H9 (cell line): ENCODE measurements around the gene FNIP2. TPM values are rescaled to one million over a fixed set of nuclear protein-coding genes. Genes with fewer than 3 reads are reported as not detected.

Experiments
- DNase-seq: peaks from one replicate; pipeline ENCODE4 v3.0.0-alpha.2; 2017
- H2AFZ ChIP-seq: one replicate; pipeline ENCODE4 v1.6.1; 2013; ENCODE audit warnings: mild to moderate bottlenecking, low read length, control low read depth, moderate library complexity
- H2AK5ac ChIP-seq: 2 replicates; pipeline ENCODE4 v1.6.1; 2013; ENCODE audit warnings: low read length, control low read depth, mixed read lengths; ENCODE audit not compliant: insufficient read length
- H2BK120ac ChIP-seq: one replicate; pipeline ENCODE4 v1.6.1; 2013; ENCODE audit warnings: low read depth, mild to moderate bottlenecking, low read length, control low read depth, inconsistent platforms; ENCODE audit not compliant: poor library complexity, severe bottlenecking
- H2BK12ac ChIP-seq: 2 replicates; pipeline ENCODE4 v1.6.1; 2013; ENCODE audit warnings: low read length, control low read depth, mixed read lengths, low read depth; ENCODE audit not compliant: insufficient read length
- H2BK15ac ChIP-seq: 2 replicates; pipeline ENCODE4 v1.6.1; 2013; ENCODE audit warnings: low read depth, low read length, control low read depth
- H2BK20ac ChIP-seq: one replicate; pipeline ENCODE4 v1.6.1; 2013; ENCODE audit warnings: low read depth, mild to moderate bottlenecking, low read length, control low read depth, inconsistent platforms; ENCODE audit not compliant: poor library complexity, severe bottlenecking
- H2BK5ac ChIP-seq: 2 replicates; pipeline ENCODE4 v1.6.1; 2013; ENCODE audit warnings: low read length, control low read depth, mixed read lengths; ENCODE audit not compliant: insufficient read length
- H3K14ac ChIP-seq: 2 replicates; pipeline ENCODE4 v1.6.1; 2013; ENCODE audit warnings: low read length, control low read depth; ENCODE audit not compliant: insufficient read depth
- H3K18ac ChIP-seq: 2 replicates; pipeline ENCODE4 v1.6.1; 2013; ENCODE audit warnings: low read depth, mild to moderate bottlenecking, mixed read lengths, low read length, control low read depth; ENCODE audit not compliant: insufficient read length
- H3K23ac ChIP-seq: 2 replicates; pipeline ENCODE4 v1.6.1; 2013; ENCODE audit warnings: low read length, control low read depth, mixed read lengths, low read depth; ENCODE audit not compliant: insufficient read length
- H3K23me2 ChIP-seq: 2 replicates; pipeline ENCODE4 v1.6.1; 2013; ENCODE audit warnings: low read depth, mild to moderate bottlenecking, mixed read lengths, low read length, control low read depth; ENCODE audit not compliant: insufficient read length, poor library complexity, severe bottlenecking
- H3K27ac ChIP-seq: 2 replicates; pipeline ENCODE4 v1.5.1; 2013; ENCODE audit warnings: low read length, control low read depth, mixed read lengths, low read depth; ENCODE audit not compliant: insufficient read length
- H3K27me3 ChIP-seq: 2 replicates; pipeline ENCODE4 v1.6.1; 2013; ENCODE audit warnings: low read length, control low read depth, inconsistent platforms; ENCODE audit not compliant: insufficient read depth
- H3K4ac ChIP-seq: 2 replicates; pipeline ENCODE4 v1.6.1; 2013; ENCODE audit warnings: low read depth, mild to moderate bottlenecking, control low read depth, inconsistent platforms, low read length, moderate library complexity
- H3K4me1 ChIP-seq: 2 replicates; pipeline ENCODE4 v1.6.1; 2013; ENCODE audit warnings: low read length, control low read depth, inconsistent platforms; ENCODE audit not compliant: insufficient read depth
- H3K4me2 ChIP-seq: 2 replicates; pipeline ENCODE4 v1.6.1; 2013; ENCODE audit warnings: low read length, control low read depth, mixed read lengths; ENCODE audit not compliant: insufficient read length, insufficient read depth
- H3K56ac ChIP-seq: 2 replicates; pipeline ENCODE4 v1.6.1; 2013; ENCODE audit warnings: low read depth, mild to moderate bottlenecking, mixed read lengths, low read length, control low read depth; ENCODE audit not compliant: insufficient read length
- H3K79me1 ChIP-seq: 2 replicates; pipeline ENCODE4 v1.6.1; 2013; ENCODE audit warnings: low read depth, mild to moderate bottlenecking, moderate library complexity, low read length, control low read depth, inconsistent platforms; ENCODE audit not compliant: insufficient read depth, poor library complexity, severe bottlenecking
- H3K79me2 ChIP-seq: 2 replicates; pipeline ENCODE4 v1.6.1; 2013; ENCODE audit warnings: low read length, control low read depth, inconsistent platforms; ENCODE audit not compliant: insufficient read depth
- H3K9ac ChIP-seq: 2 replicates; pipeline ENCODE4 v1.6.1; 2013; ENCODE audit warnings: low read length, control low read depth, mixed read lengths; ENCODE audit not compliant: insufficient read length; ENCODE audit errors: extremely low read depth
- H3K9me3 ChIP-seq: one replicate; pipeline ENCODE4 v1.6.1; 2013; ENCODE audit warnings: low read depth, low read length, inconsistent platforms; ENCODE audit not compliant: control insufficient read depth
- H3T11ph ChIP-seq: one replicate; pipeline ENCODE4 v1.6.1; 2013; ENCODE audit warnings: mild to moderate bottlenecking, low read length, control low read depth, inconsistent platforms
- H4K20me1 ChIP-seq: one replicate; pipeline ENCODE4 v1.6.1; 2013; ENCODE audit not compliant: control insufficient read depth, insufficient read length, insufficient read depth
- H4K5ac ChIP-seq: 2 replicates; pipeline ENCODE4 v1.6.1; 2013; ENCODE audit warnings: low read depth, mild to moderate bottlenecking, mixed read lengths, low read length, control low read depth; ENCODE audit not compliant: insufficient read length
- H4K8ac ChIP-seq: replicated peaks from 2 replicates; pipeline ENCODE4 v1.6.1; 2013; ENCODE audit warnings: low read length, control low read depth, mixed read lengths, low read depth; ENCODE audit not compliant: insufficient read length
- H4K91ac ChIP-seq: 2 replicates; pipeline ENCODE4 v1.6.1; 2013; ENCODE audit warnings: low read depth, mild to moderate bottlenecking, moderate library complexity, mixed read lengths, low read length, control low read depth; ENCODE audit not compliant: insufficient read length
- H3K27ac Mint-ChIP-seq, 3 experiments: 2 replicates in 2 of 3; 3 replicates in 1 of 3; pipeline ENCODE4 v1.8.0; 2020 to 2021; ENCODE audit warnings: mixed read lengths in 3 of 3, mild to moderate bottlenecking in 1 of 3, moderate library complexity in 1 of 3
- H3K27me3 Mint-ChIP-seq: 2 replicates; pipeline ENCODE4 v1.8.0; 2021; ENCODE audit warnings: low read depth, mild to moderate bottlenecking, moderate library complexity, mixed read lengths
- H3K36me3 Mint-ChIP-seq, 3 experiments: 2 replicates in 2 of 3; 3 replicates in 1 of 3; pipeline ENCODE4 v1.8.0; 2020 to 2021; ENCODE audit warnings: low read depth in 3 of 3, mixed read lengths in 3 of 3; ENCODE audit not compliant: insufficient read depth in 1 of 3
- H3K4me1 Mint-ChIP-seq, 2 experiments: 2 replicates each; pipeline ENCODE4 v1.8.0; 2020; ENCODE audit warnings: mixed read lengths in 2 of 2
- H3K4me3 Mint-ChIP-seq, 2 experiments: 2 replicates in 1 of 2; 3 replicates in 1 of 2; pipeline ENCODE4 v1.8.0; 2020 to 2021; ENCODE audit warnings: mild to moderate bottlenecking in 2 of 2, mixed read lengths in 2 of 2, moderate library complexity in 1 of 2
- H3K9me3 Mint-ChIP-seq, 2 experiments: 2 replicates in 1 of 2; 3 replicates in 1 of 2; pipeline ENCODE4 v1.8.0; 2020; ENCODE audit warnings: mild to moderate bottlenecking in 2 of 2, mixed read lengths in 2 of 2, moderate library complexity in 1 of 2
- WGBS: extraction: QIAGEN DNeasy Blood & Tissue Kit; methylation state at CpG from one replicate; pipeline ENCODE4 v1.1.7; 2013; ENCODE audit warnings: missing lambda C conversion rate, low lambda C conversion rate, mixed read lengths; ENCODE audit not compliant: insufficient read length; ENCODE audit errors: extremely low coverage; 5-methylcytosine and 5-hydroxymethylcytosine counted together
- total RNA-seq: library from RNA; stranded (reverse); gene quantifications from 2 replicates; pipeline ENCODE4 v1.2.1, GENCODE V29; 2021
- TF ChIP-seq, protein P1 (sequence below): fragments of 200-600 bp; sonication (generic); conservative IDR thresholded peaks from 3 replicates; pipeline ENCODE4 v1.8.0; 2021; ENCODE audit warnings: antibody characterized with exemption, mild to moderate bottlenecking

Gene FNIP2
- total RNA-seq, 1 experiment from 2014 or later: 9.6 TPM

- no peak overlapping the region for H2BK15ac ChIP-seq
- no peak overlapping the region for H3K27ac Mint-ChIP-seq
- no CpG with 5 or more reads among the region's 4 CpGs for WGBS
Measured at GRCh38 chr4:158938220-158939044, 169.6 kb downstream of the FNIP2 start.

More at GRCh38 chr4:158938220-158939044, 169.6 kb downstream of the FNIP2 start:
- no peak overlapping the region for H3T11ph ChIP-seq
- H3K18ac ChIP-seq: no peak overlapping the region
- H3K9ac ChIP-seq: no peak overlapping the region
- H4K20me1 ChIP-seq: no peaks in the 10 kb centered on the region
- H3K27me3 ChIP-seq: no peaks in the 10 kb centered on the region
- no peak for DNase-seq
- Mint-ChIP-seq H3K9me3 (no peaks in the 10 kb centered on the region), H3K27me3 (no peaks in the 10 kb centered on the region), H3K4me1 (peaks cover 4% of the 10 kb centered on the region in 2 experiments; a peak in 1 of 4 replicates), H3K4me3 (no peak overlapping the region), H3K36me3 (no peaks in the 10 kb centered on the region)
- no peak overlapping the region for H2BK120ac ChIP-seq
- H4K91ac ChIP-seq: no peak overlapping the region
- no peak overlapping the region for H2BK20ac ChIP-seq
- no peak overlapping the region for H3K4me2 ChIP-seq
- TF ChIP-seq, protein P1, sequence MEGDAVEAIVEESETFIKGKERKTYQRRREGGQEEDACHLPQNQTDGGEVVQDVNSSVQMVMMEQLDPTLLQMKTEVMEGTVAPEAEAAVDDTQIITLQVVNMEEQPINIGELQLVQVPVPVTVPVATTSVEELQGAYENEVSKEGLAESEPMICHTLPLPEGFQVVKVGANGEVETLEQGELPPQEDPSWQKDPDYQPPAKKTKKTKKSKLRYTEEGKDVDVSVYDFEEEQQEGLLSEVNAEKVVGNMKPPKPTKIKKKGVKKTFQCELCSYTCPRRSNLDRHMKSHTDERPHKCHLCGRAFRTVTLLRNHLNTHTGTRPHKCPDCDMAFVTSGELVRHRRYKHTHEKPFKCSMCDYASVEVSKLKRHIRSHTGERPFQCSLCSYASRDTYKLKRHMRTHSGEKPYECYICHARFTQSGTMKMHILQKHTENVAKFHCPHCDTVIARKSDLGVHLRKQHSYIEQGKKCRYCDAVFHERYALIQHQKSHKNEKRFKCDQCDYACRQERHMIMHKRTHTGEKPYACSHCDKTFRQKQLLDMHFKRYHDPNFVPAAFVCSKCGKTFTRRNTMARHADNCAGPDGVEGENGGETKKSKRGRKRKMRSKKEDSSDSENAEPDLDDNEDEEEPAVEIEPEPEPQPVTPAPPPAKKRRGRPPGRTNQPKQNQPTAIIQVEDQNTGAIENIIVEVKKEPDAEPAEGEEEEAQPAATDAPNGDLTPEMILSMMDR: no peak
- H2AK5ac ChIP-seq: no peak overlapping the region
- no peak overlapping the region for H2BK12ac ChIP-seq
- H3K9me3 ChIP-seq: no peaks in the 10 kb centered on the region
- no peak overlapping the region for H4K5ac ChIP-seq
- H4K8ac ChIP-seq: no peak overlapping the region
- H3K23me2 ChIP-seq: no peaks in the 10 kb centered on the region
- H3K79me2 ChIP-seq: no peaks in the 10 kb centered on the region
- H3K4me1 ChIP-seq: peaks cover 3% of the 10 kb centered on the region; the same call in 1 of the 2 replicates
- H3K4ac ChIP-seq: no peak overlapping the region
- H3K14ac ChIP-seq: no peak overlapping the region
- H2AFZ ChIP-seq: no peak overlapping the region
- H3K56ac ChIP-seq: no peak overlapping the region
- H3K27ac ChIP-seq: no peak overlapping the region
- H3K23ac ChIP-seq: no peak overlapping the region
- H2BK5ac ChIP-seq: no peak overlapping the region
- H3K79me1 ChIP-seq: no peaks in the 10 kb centered on the region
